H1 (cell line): Measurements from ENCODE around the gene NF1. TPM values are rescaled to one million over a fixed set of nuclear protein-coding genes. Genes with fewer than 3 reads are reported as not detected.

Experiments
- CTCF ChIA-PET: fragments of 300-600 bp; sonication (Branson Sonifier 250); formaldehyde crosslinking; loops from one replicate; lab custom pipeline; 2021; ENCODE audit not compliant: partially characterized antibody; lab: Charles Lee
- POLR2A ChIA-PET: fragments of 300-600 bp; sonication (Branson Sonifier 250); formaldehyde crosslinking; loops from one replicate; lab custom pipeline; 2021; ENCODE audit warnings: inconsistent platforms; ENCODE audit not compliant: partially characterized antibody; lab: Charles Lee
- DNase-seq, 2 experiments: peaks; one replicate each; pipeline versions ENCODE4 v3.0.0 to v3.0.0-alpha.2; 2010 to 2022; ENCODE audit warnings: low spot score in 2 of 2, low read depth in 1 of 2, mixed read lengths in 1 of 2
- FAIRE-seq: peaks from 2 replicates; lab custom pipeline; 2011; peaks lifted over from hg19 to GRCh38; lab: Jason Lieb, UNC
- H2AFZ ChIP-seq: 2 replicates; pipeline ENCODE4 v1.8.1; 2012; ENCODE audit warnings: low read length, inconsistent platforms
- H2AK5ac ChIP-seq: 2 replicates; pipeline ENCODE4 v1.6.1; 2013; ENCODE audit warnings: low read depth, low read length
- H2BK120ac ChIP-seq: replicated peaks from 2 replicates; pipeline ENCODE3; 2013; ENCODE audit warnings: low read depth, low read length, inconsistent platforms
- H2BK12ac ChIP-seq: 2 replicates; pipeline ENCODE4 v1.6.1; 2013; ENCODE audit warnings: low read depth, low read length
- H2BK15ac ChIP-seq: 2 replicates; pipeline ENCODE4 v1.6.1; 2013; ENCODE audit warnings: low read length
- H2BK20ac ChIP-seq: 2 replicates; pipeline ENCODE4 v1.6.1; 2013; ENCODE audit warnings: low read length
- H2BK5ac ChIP-seq: 2 replicates; pipeline ENCODE4 v1.6.1; 2013; ENCODE audit warnings: low read depth, low read length
- H3K14ac ChIP-seq: 2 replicates; pipeline ENCODE4 v1.6.1; 2013; ENCODE audit warnings: inconsistent platforms; ENCODE audit not compliant: insufficient read length
- H3K18ac ChIP-seq: 2 replicates; pipeline ENCODE4 v1.6.1; 2013; ENCODE audit warnings: low read length; ENCODE audit errors: extremely low read depth
- H3K23ac ChIP-seq: 2 replicates; pipeline ENCODE4 v1.6.1; 2013; ENCODE audit warnings: inconsistent platforms; ENCODE audit not compliant: insufficient read length
- H3K23me2 ChIP-seq: 2 replicates; pipeline ENCODE4 v1.6.1; 2013; ENCODE audit warnings: low read depth, low read length
- H3K27ac ChIP-seq: 2 replicates; pipeline ENCODE4 v1.6.1; 2011; ENCODE audit warnings: low read depth, low read length, inconsistent platforms
- H3K27me3 ChIP-seq, 4 experiments: replicated peaks in 1 of 4; 1 replicate in 1 of 4; 2 replicates in 3 of 4; pipeline versions ENCODE4 v1.6.1 to v1.8.1; 2011 to 2013; ENCODE audit warnings: low read length in 3 of 4, mild to moderate bottlenecking in 3 of 4, inconsistent platforms in 2 of 4, mixed read lengths in 2 of 4, moderate library complexity in 1 of 4; ENCODE audit not compliant: control insufficient read depth in 3 of 4, insufficient read depth in 3 of 4; ENCODE audit errors: extremely low read depth in 1 of 4
- H3K36me3 ChIP-seq, 4 experiments: 2 replicates each; pipeline versions ENCODE4 v1.6.1 to v1.8.1; 2011 to 2013; ENCODE audit warnings: mild to moderate bottlenecking in 4 of 4, low read length in 3 of 4, moderate library complexity in 2 of 4, control low read depth in 1 of 4, inconsistent platforms in 1 of 4; ENCODE audit not compliant: insufficient read depth in 4 of 4, control insufficient read depth in 2 of 4
- H3K4ac ChIP-seq: replicated peaks from 2 replicates; pipeline ENCODE3; 2013; ENCODE audit warnings: low read length, low read depth, mixed read lengths, inconsistent platforms; ENCODE audit not compliant: insufficient read length
- H3K4me1 ChIP-seq, 4 experiments: replicated peaks in 1 of 4; 1 replicate in 1 of 4; 2 replicates in 3 of 4; pipeline versions ENCODE4 v1.6.1 to v1.8.1; 2011 to 2013; ENCODE audit warnings: low read length in 3 of 4, inconsistent platforms in 2 of 4, mixed read lengths in 1 of 4; ENCODE audit not compliant: insufficient read depth in 4 of 4, control insufficient read depth in 3 of 4
- H3K4me2 ChIP-seq, 2 experiments: 2 replicates each; pipeline versions ENCODE4 v1.6.1 to v1.8.1; 2011 to 2013; ENCODE audit warnings: low read depth in 2 of 2, low read length in 2 of 2, control low read depth in 1 of 2, inconsistent platforms in 1 of 2, mild to moderate bottlenecking in 1 of 2; ENCODE audit not compliant: insufficient read depth in 1 of 2
- H3K4me3 ChIP-seq, 4 experiments: fragments of 200-600, 300-600 bp in 1 of 4; sonication (generic), shearing (Covaris generic), sonication (Bioruptor Twin) in 1 of 4; 2 replicates each; pipeline versions ENCODE4 v1.5.1 to v1.8.1; 2011 to 2016; ENCODE audit warnings: low read length in 4 of 4, low read depth in 3 of 4, control low read depth in 2 of 4, inconsistent platforms in 2 of 4, mild to moderate bottlenecking in 2 of 4, mixed read lengths in 1 of 4, moderate library complexity in 1 of 4; ENCODE audit not compliant: insufficient read depth in 2 of 4; ENCODE audit errors: extremely low read depth in 1 of 4
- H3K56ac ChIP-seq: replicated peaks from 2 replicates; pipeline ENCODE3; 2013; ENCODE audit warnings: low read depth, mild to moderate bottlenecking, mixed read lengths, low read length, inconsistent platforms; ENCODE audit not compliant: insufficient read length
- H3K79me1 ChIP-seq: 2 replicates; pipeline ENCODE4 v1.6.1; 2013; ENCODE audit warnings: low read depth, low read length, control low read depth
- H3K79me2 ChIP-seq, 2 experiments: 2 replicates each; pipeline versions ENCODE4 v1.6.1 to v1.8.1; 2012 to 2013; ENCODE audit warnings: low read length in 2 of 2, mild to moderate bottlenecking in 2 of 2, inconsistent platforms in 1 of 2; ENCODE audit not compliant: insufficient read depth in 2 of 2, control insufficient read depth in 1 of 2
- H3K9ac ChIP-seq, 4 experiments: replicated peaks in 1 of 4; 1 replicate in 1 of 4; 2 replicates in 3 of 4; pipeline versions ENCODE4 v1.6.1 to v1.8.1; 2011 to 2013; ENCODE audit warnings: low read depth in 3 of 4, low read length in 3 of 4, control low read depth in 2 of 4, mild to moderate bottlenecking in 2 of 4, moderate library complexity in 2 of 4, inconsistent platforms in 1 of 4; ENCODE audit errors: extremely low read depth in 1 of 4
- H3K9me3 ChIP-seq, 2 experiments: 2 replicates each; pipeline versions ENCODE4 v1.6.1 to v1.8.1; 2012 to 2013; ENCODE audit warnings: mild to moderate bottlenecking in 2 of 2, moderate library complexity in 2 of 2, control low read depth in 1 of 2, inconsistent platforms in 1 of 2, low read depth in 1 of 2, low read length in 1 of 2, mixed read lengths in 1 of 2; ENCODE audit not compliant: insufficient read depth in 2 of 2
- H4K20me1 ChIP-seq, 2 experiments: replicated peaks in 1 of 2; 2 replicates each; pipeline versions ENCODE3 to v1.8.1; 2011 to 2013; ENCODE audit warnings: inconsistent platforms in 2 of 2, low read length in 2 of 2, mild to moderate bottlenecking in 1 of 2; ENCODE audit not compliant: insufficient read depth in 2 of 2, control insufficient read depth in 1 of 2
- H4K5ac ChIP-seq: 2 replicates; pipeline ENCODE4 v1.6.1; 2013; ENCODE audit warnings: low read length, low read depth, mixed read lengths, inconsistent platforms; ENCODE audit not compliant: insufficient read length
- H4K8ac ChIP-seq: 2 replicates; pipeline ENCODE4 v1.8.0; 2013; ENCODE audit warnings: mild to moderate bottlenecking, moderate library complexity, low read length, inconsistent platforms; ENCODE audit not compliant: insufficient read depth; ENCODE audit errors: extremely low read depth
- H4K91ac ChIP-seq: replicated peaks from 2 replicates; pipeline ENCODE3; 2013; ENCODE audit warnings: low read length, mixed read lengths, inconsistent platforms; ENCODE audit not compliant: insufficient read length
- CHD1 ChIP-seq: IDR thresholded peaks from 2 replicates; pipeline ENCODE4 v1.6.1; 2012; ENCODE audit warnings: low read depth, low read length, improper control_type of control experiment
- RAD21 ChIP-seq, 2 experiments: IDR thresholded peaks in 1 of 2; conservative IDR thresholded peaks in 1 of 2; 2 replicates each; pipeline ENCODE4 v1.6.1; 2011; ENCODE audit warnings: low read depth in 2 of 2, low read length in 2 of 2, improper control_type of control experiment in 1 of 2, inconsistent platforms in 1 of 2, mild to moderate bottlenecking in 1 of 2, moderate library complexity in 1 of 2
- ZNF274 ChIP-seq: IDR thresholded peaks from 2 replicates; pipeline ENCODE4 v1.7.0; 2012; ENCODE audit warnings: low read length, borderline replicate concordance; ENCODE audit errors: extremely low read depth
- WGBS, 2 experiments: shearing (Covaris generic) in 1 of 2; methylation state at CpG; one replicate each; pipeline versions ENCODE4 v1.1.6 to v1.1.7; 2013 to 2015; ENCODE audit warnings: low lambda C conversion rate in 2 of 2, mixed read lengths in 2 of 2, inconsistent platforms in 1 of 2, low coverage in 1 of 2, missing lambda C conversion rate in 1 of 2; ENCODE audit not compliant: insufficient replicate concordance in 2 of 2, insufficient coverage in 1 of 2, insufficient read length in 1 of 2; ENCODE audit errors: extremely low coverage in 1 of 2, missing lambda C conversion rate in 1 of 2; 5-methylcytosine and 5-hydroxymethylcytosine counted together
- polyA plus RNA-seq, 7 experiments: library from polyadenylated mRNA; depleted of rRNA in 3 of 7; stranded (reverse) in 5 of 7; unstranded in 2 of 7; fragments of >200 nt in 5 of 7; fragments of 200-250 nt in 2 of 7; gene quantifications; 1 replicate in 5 of 7; 2 replicates in 1 of 7; 4 replicates in 1 of 7; pipeline versions ENCODE4 v1.2.1 to v1.2.3, GENCODE V29; 2011 to 2013; ENCODE audit warnings: missing spikeins in 2 of 7, mixed read lengths in 2 of 7
- total RNA-seq: library from RNA; stranded (reverse); fragmentation: NEBNext Ultra II Directional; extraction: Animal tissue kit (Norgen Biotek cat#: 25700); gene quantifications from 2 replicates; pipeline ENCODE4 v1.2.1, GENCODE V29; 2021
- TF ChIP-seq, protein P1 (sequence below): IDR thresholded peaks from 2 replicates; pipeline ENCODE4 v1.6.1; 2012; ENCODE audit warnings: inconsistent platforms

Gene NF1
- total and polyA plus RNA-seq, 2 of the 8 experiments (the other 6 are each of a cell fraction or from before 2014, with no cell fraction given) = 19.3 to 29.6 TPM

GRCh38 chr17:31175237-31175636, 80.5 kb downstream of the NF1 start:
- Histone ChIP-seq H4K8ac (no peak overlapping the region), H2BK5ac (no peak overlapping the region)
- POLR2A ChIA-PET = interaction anchor here (1.4 kb wide), 1 partner anchor 26 kb away, joined by 4 read pairs; no protein-coding TSS in a partner anchor
- no peak for TF ChIP-seq CHD1
- no peak for TF ChIP-seq RAD21 (IDR thresholded peaks at IDR 0.05 in 1 of 2, conservative IDR thresholded peaks at IDR 0.05 in 1 of 2; ENCODE audit: low read depth in 2 of 2, low read length in 2 of 2)
- TF ChIP-seq ZNF274 = no peak
- TF ChIP-seq, protein P1, sequence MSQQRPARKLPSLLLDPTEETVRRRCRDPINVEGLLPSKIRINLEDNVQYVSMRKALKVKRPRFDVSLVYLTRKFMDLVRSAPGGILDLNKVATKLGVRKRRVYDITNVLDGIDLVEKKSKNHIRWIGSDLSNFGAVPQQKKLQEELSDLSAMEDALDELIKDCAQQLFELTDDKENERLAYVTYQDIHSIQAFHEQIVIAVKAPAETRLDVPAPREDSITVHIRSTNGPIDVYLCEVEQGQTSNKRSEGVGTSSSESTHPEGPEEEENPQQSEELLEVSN = no peak

More at GRCh38 chr17:31175237-31175636, 80.5 kb downstream of the NF1 start:
- CTCF ChIA-PET = no interaction called here
- Histone ChIP-seq H3K18ac (no peak overlapping the region), H4K5ac (no peak overlapping the region), H3K4me3 (no peak overlapping the region), H3K36me3 (no peaks in the 10 kb centered on the region; a peak in 1 of 8 replicates), H3K4ac (no peak overlapping the region), H3K27me3 (no peaks in the 10 kb centered on the region), H3K14ac (no peak overlapping the region), H2BK120ac (no peak overlapping the region), H3K4me1 (no peaks in the 10 kb centered on the region), H4K91ac (no peak overlapping the region), H3K4me2 (no peak overlapping the region), H2BK15ac (no peak overlapping the region), H3K9ac (no peak overlapping the region), H3K27ac (no peak overlapping the region), H3K56ac (no peak overlapping the region), H2AFZ (no peak overlapping the region), H2BK12ac (no peak overlapping the region), H2BK20ac (no peak overlapping the region), H3K79me2 (no peaks in the 10 kb centered on the region), H3K23ac (no peak overlapping the region), H3K79me1 (no peaks in the 10 kb centered on the region), H4K20me1 (no peaks in the 10 kb centered on the region), H3K9me3 (no peaks in the 10 kb centered on the region), H3K23me2 (no peaks in the 10 kb centered on the region), H2AK5ac (no peak overlapping the region)
- FAIRE-seq (no peak), DNase-seq (no peak)
- WGBS, 2 experiments = 91% methylated on average over 5 of the region's 5 CpGs; no CpG with 5 or more reads in 1 of the 2 experiments
